HepG2 (cell line): ENCODE results near the gene VWA7. TPM values are rescaled to one million over a fixed set of nuclear protein-coding genes. Genes with fewer than 3 reads are reported as not detected.

Experiments used
- ATF4 ChIP-seq, 2 experiments: fragments of 450-650 bp in 1 of 2; sonication (generic) in 1 of 2; formaldehyde crosslinking; IDR thresholded peaks; 2 replicates each; pipeline versions ENCODE4 v1.5.0 to v1.8.0; 2020 to 2022; ENCODE audit warnings: mild to moderate bottlenecking in 1 of 2, missing genetic modification reagents in 1 of 2
- DPF2 ChIP-seq: sonication (generic); formaldehyde crosslinking; IDR thresholded peaks from 2 replicates; pipeline ENCODE4 v1.4.0; 2020; ENCODE audit warnings: mild to moderate bottlenecking, low read depth, missing genetic modification reagents, borderline replicate concordance
- FOXM1 ChIP-seq: sonication (generic); formaldehyde crosslinking; IDR thresholded peaks from 2 replicates; pipeline ENCODE4 v1.5.0; 2020; ENCODE audit warnings: missing genetic modification reagents
- HCFC1 ChIP-seq: fragments of 150-350 bp; IDR thresholded peaks from 2 replicates; pipeline ENCODE4 v1.6.1; 2014; ENCODE audit warnings: low read depth, low read length
- HOXA9 ChIP-seq: sonication (generic); formaldehyde crosslinking; IDR thresholded peaks from 2 replicates; pipeline ENCODE4 v1.8.1; 2022; ENCODE audit warnings: missing genetic modification reagents, mild to moderate bottlenecking, moderate library complexity, borderline replicate concordance
- RELA ChIP-seq: sonication (generic); formaldehyde crosslinking; IDR thresholded peaks from 2 replicates; pipeline ENCODE4 v1.4.0; 2020; ENCODE audit warnings: missing genetic modification reagents
- SATB2 ChIP-seq: sonication (generic); formaldehyde crosslinking; IDR thresholded peaks from 2 replicates; pipeline ENCODE4 v1.5.0; 2020; ENCODE audit warnings: missing genetic modification reagents
- TBL1XR1 ChIP-seq: fragments of 150-350 bp; IDR thresholded peaks from 2 replicates; pipeline ENCODE4 v1.6.1; 2014; ENCODE audit warnings: borderline replicate concordance, low read length; ENCODE audit not compliant: partially characterized antibody
- ZKSCAN8 ChIP-seq: IDR thresholded peaks from 2 replicates; pipeline ENCODE4 v1.6.1; 2016; ENCODE audit warnings: borderline replicate concordance, missing genetic modification reagents, missing compliant biosample characterization
- ZNF101 ChIP-seq: sonication (generic); formaldehyde crosslinking; IDR thresholded peaks from 2 replicates; pipeline ENCODE4 v1.4.0; 2020; ENCODE audit warnings: mild to moderate bottlenecking, low read depth, missing genetic modification reagents, borderline replicate concordance
- polyA plus RNA-seq, 8 experiments: library from polyadenylated mRNA; depleted of rRNA in 3 of 8; stranded (reverse) in 7 of 8; unstranded in 1 of 8; fragments of >200 nt; fragmentation: Illumina TruSeq in 4 of 8; extraction: Trizol in 4 of 8; gene quantifications; 2 replicates each; pipeline versions ENCODE4 v1.2.1 to v1.2.3, GENCODE V29; 2011 to 2016; ENCODE audit warnings: low read depth in 4 of 8, missing spikeins in 1 of 8, mixed read lengths in 1 of 8; ENCODE audit not compliant: insufficient read depth in 1 of 8
- total RNA-seq, 5 experiments: library from RNA; depleted of rRNA; stranded (reverse); fragments of >200 nt; fragmentation: Illumina TruSeq; extraction: Trizol; gene quantifications; 2 replicates each; pipeline ENCODE4 v1.2.3, GENCODE V29; 2016; ENCODE audit warnings: low read depth in 1 of 5

The VWA7 gene
- total and polyA plus RNA-seq, 2 of the 13 experiments (the other 11 are each of a cell fraction or from before 2014, with no cell fraction given): 0.86 to 3.3 TPM

GRCh38 chr6:31769684-31770371 lies 7.3 kb downstream of the VWA7 start (continued):
- TF ChIP-seq DPF2 (CRISPR knock-in tag): no peak
- no peak for TF ChIP-seq SATB2 (CRISPR knock-in tag)
- TF ChIP-seq RELA: no peak
- no peak for TF ChIP-seq ATF4 (CRISPR knock-in tag; IDR thresholded peaks at IDR 0.05)
- peak; percentile 62; the same call in 1 of the 2 replicates for TF ChIP-seq ZKSCAN8 (CRISPR knock-in tag)
- no peak for TF ChIP-seq TBL1XR1
- TF ChIP-seq FOXM1: no peak
- no peak for TF ChIP-seq ZNF101 (CRISPR knock-in tag)
- TF ChIP-seq HCFC1: 0 out of 2 replicates have a peak, but pooled peaks have one; percentile 12
- TF ChIP-seq HOXA9 (CRISPR knock-in tag): no peak
